Peyer's patch (tissue), 4 donors: ENCODE results near the gene SLC1A2.

Experiments
- CTCF ChIP-seq, 6 experiments: fragments of 450-650 bp in 4 of 6; fragments of 200-600 bp in 2 of 6; sonication (generic) in 1 of 6; IDR thresholded peaks; one replicate each; pipeline ENCODE4 v1.5.1; 2017 to 2019; ENCODE audit warnings: antibody characterized with exemption in 6 of 6, mild to moderate bottlenecking in 3 of 6, moderate library complexity in 1 of 6
- POLR2A ChIP-seq, 2 donors: fragments of 450-650 bp; IDR thresholded peaks; one replicate each; pipeline ENCODE4 v1.5.1; 2017; ENCODE audit warnings: antibody characterized with exemption in 2 of 2, mild to moderate bottlenecking in 2 of 2, moderate library complexity in 2 of 2

GRCh38 chr11:35418282-35419183, 825 bp downstream of the SLC1A2 start:
- TF ChIP-seq POLR2A (IDR thresholded peaks at IDR 0.05) = no peak
- TF ChIP-seq CTCF (IDR thresholded peaks at IDR 0.05) = no peak
